GM12878 (cell line): Measurements from ENCODE around the gene NR2E3. TPM values are rescaled to one million over a fixed set of nuclear protein-coding genes. Genes with fewer than 3 reads are reported as not detected.

Experiments
- ATAC-seq: fragments of 200-7000 bp; cut with Tn5 transposase; 3 replicates; pipeline ENCODE4 v1.9.1; 2020; ENCODE audit warnings: mild to moderate bottlenecking, moderate library complexity
- BruUV-seq: library from RNA; stranded (reverse); fragments of 400-500 nt; replicated peaks from 2 replicates; lab custom pipeline; 2021; lab: Mats Ljungman, UMichigan
- CTCF ChIA-PET: fragments of 300-600 bp; sonication (Branson Sonifier 250); formaldehyde crosslinking; extraction: SDS; loops from one replicate; lab custom pipeline; 2021; ENCODE audit warnings: inconsistent platforms; lab: Yijun Ruan, JAX
- POLR2A ChIA-PET: fragments of 350-600 bp; formaldehyde crosslinking; extraction: SDS; loops from one replicate; lab custom pipeline; 2021; ENCODE audit warnings: inconsistent platforms; lab: Charles Lee
- RAD21 ChIA-PET: fragments of 300-600 bp; sonication (Branson Sonifier 250); formaldehyde crosslinking; loops from one replicate; lab custom pipeline; 2023; ENCODE audit warnings: antibody characterized with exemption; ENCODE audit not compliant: unreplicated experiment; lab: Charles Lee
- SMC1A ChIA-PET: fragments of 300-600 bp; sonication (Branson Sonifier 250); formaldehyde crosslinking; loops from one replicate; lab custom pipeline; 2023; ENCODE audit not compliant: unreplicated experiment, uncharacterized antibody; lab: Charles Lee
- DNase-seq: peaks from one replicate; pipeline ENCODE4 v3.0.0-alpha.2; 2011; ENCODE audit warnings: low read depth, low spot score
- FAIRE-seq: peaks from 3 replicates; lab custom pipeline; 2011; peaks lifted over from hg19 to GRCh38; lab: Jason Lieb, UNC
- H2AFZ ChIP-seq: 2 replicates; pipeline ENCODE4 v1.6.0; 2011; ENCODE audit warnings: low read depth, low read length, control low read depth; ENCODE audit not compliant: control insufficient read depth
- H3K27ac ChIP-seq: 2 replicates; pipeline ENCODE4 v1.5.1; 2011; ENCODE audit warnings: control low read depth; ENCODE audit not compliant: control insufficient read depth, insufficient read depth
- H3K27me3 ChIP-seq, 2 experiments: replicated peaks in 1 of 2; 2 replicates each; pipeline versions ENCODE4 v1.6.0 to v1.6.1; 2011; ENCODE audit warnings: low read length in 1 of 2; ENCODE audit not compliant: control insufficient read depth in 2 of 2, insufficient read depth in 2 of 2
- H3K36me3 ChIP-seq, 2 experiments: 2 replicates each; pipeline ENCODE4 v1.5.1; 2011; ENCODE audit warnings: low read length in 1 of 2; ENCODE audit not compliant: control insufficient read depth in 2 of 2, insufficient read depth in 2 of 2
- H3K4me1 ChIP-seq: 2 replicates; pipeline ENCODE4 v1.6.1; 2011; ENCODE audit warnings: mild to moderate bottlenecking, low read length, moderate library complexity, mixed read lengths; ENCODE audit not compliant: control insufficient read depth, insufficient read depth
- H3K4me2 ChIP-seq: 2 replicates; pipeline ENCODE4 v1.6.0; 2011; ENCODE audit warnings: control low read depth; ENCODE audit not compliant: control insufficient read depth, insufficient read depth
- H3K4me3 ChIP-seq: fragments of 200-600 bp; sonication (generic); 2 replicates; pipeline ENCODE4 v1.5.1; 2016
- H3K79me2 ChIP-seq: 2 replicates; pipeline ENCODE4 v1.6.0; 2011; ENCODE audit warnings: low read length; ENCODE audit not compliant: control insufficient read depth, insufficient read depth
- H3K9ac ChIP-seq: 2 replicates; pipeline ENCODE4 v1.8.0; 2011; ENCODE audit warnings: low read length, control low read depth, mixed read lengths; ENCODE audit not compliant: control insufficient read depth, insufficient read depth
- H3K9me3 ChIP-seq: replicated peaks from 3 replicates; pipeline ENCODE4 v1.5.1; 2011; ENCODE audit warnings: mild to moderate bottlenecking, low read length; ENCODE audit not compliant: control insufficient read depth, insufficient read depth
- H4K20me1 ChIP-seq: 2 replicates; pipeline ENCODE4 v1.6.0; 2011; ENCODE audit not compliant: control insufficient read depth, insufficient read depth
- CBX3 ChIP-seq: fragments of 200-600 bp; sonication (generic); IDR thresholded peaks from 2 replicates; pipeline ENCODE4 v1.6.1; 2016; ENCODE audit warnings: low read depth, borderline replicate concordance
- GABPA ChIP-seq: IDR thresholded peaks from 2 replicates; pipeline ENCODE4 v1.6.1; 2014; ENCODE audit warnings: antibody characterized with exemption, low read depth, mild to moderate bottlenecking, inconsistent platforms
- IKZF2 ChIP-seq, 2 experiments: fragments of 450-650 bp; IDR thresholded peaks; 2 replicates each; pipeline ENCODE4 v1.6.1; 2017; ENCODE audit warnings: mild to moderate bottlenecking in 2 of 2, moderate library complexity in 2 of 2
- LARP7 ChIP-seq: fragments of 450-650 bp; IDR thresholded peaks from 2 replicates; pipeline ENCODE4 v1.6.1; 2017; ENCODE audit warnings: mild to moderate bottlenecking
- PAX8 ChIP-seq: fragments of 450-650 bp; IDR thresholded peaks from 2 replicates; pipeline ENCODE4 v1.6.1; 2017; ENCODE audit warnings: mild to moderate bottlenecking, moderate library complexity
- RAD21 ChIP-seq: IDR thresholded peaks from 2 replicates; pipeline ENCODE4 v1.6.1; 2011; ENCODE audit warnings: mild to moderate bottlenecking, low read depth, low read length, moderate library complexity; ENCODE audit not compliant: insufficient read depth
- RCOR1 ChIP-seq: conservative IDR thresholded peaks from 2 replicates; pipeline ENCODE4 v1.6.1; 2012; ENCODE audit warnings: low read depth, low read length, improper control_type of control experiment
- SREBF2 ChIP-seq: IDR thresholded peaks from 2 replicates; pipeline ENCODE4 v1.6.1; 2012; ENCODE audit warnings: mild to moderate bottlenecking, low read length
- TCF12 ChIP-seq: IDR thresholded peaks from 2 replicates; pipeline ENCODE4 v1.6.1; 2011; ENCODE audit warnings: low read depth, mild to moderate bottlenecking, low read length
- TCF3 ChIP-seq: IDR thresholded peaks from 2 replicates; pipeline ENCODE4 v1.6.1; 2012; ENCODE audit warnings: low read depth, mild to moderate bottlenecking, low read length, borderline replicate concordance; ENCODE audit not compliant: insufficient read depth
- ZNF24 ChIP-seq: fragments of 450-650 bp; IDR thresholded peaks from 2 replicates; pipeline ENCODE4 v1.6.1; 2017; ENCODE audit warnings: antibody characterized with exemption, mild to moderate bottlenecking
- WGBS: methylation state at CpG from one replicate; pipeline ENCODE4 v1.1.6; 2016; ENCODE audit warnings: low lambda C conversion rate; ENCODE audit not compliant: insufficient replicate concordance, insufficient coverage; ENCODE audit errors: missing lambda C conversion rate; 5-methylcytosine and 5-hydroxymethylcytosine counted together
- in situ Hi-C: fragments of 300-500 bp; cut with MboI; formaldehyde crosslinking; loops from 9 replicates; pipeline ENCODE4 v1.14.3; 2018; ENCODE audit warnings: mixed read lengths
- intact Hi-C: fragments of 100-400 bp; cut with micrococcal nuclease; formaldehyde crosslinking; loops from one replicate; pipeline ENCODE4 v1.14.2; 2022; ENCODE audit not compliant: unreplicated experiment
- polyA plus RNA-seq, 11 experiments: library from polyadenylated mRNA; depleted of rRNA in 4 of 11; unstranded in 6 of 11; stranded (reverse) in 5 of 11; fragments of >200 nt; fragmentation: Nextera tagmentation in 4 of 11; fragmentation: Illumina TruSeq in 1 of 11; extraction: Ambion mirVana in 4 of 11; extraction: Trizol in 1 of 11; gene quantifications; 1 replicate in 1 of 11; 2 replicates in 10 of 11; pipeline versions ENCODE4 v1.2.1 to v1.2.3, GENCODE V29; 2011 to 2016; ENCODE audit warnings: inconsistent platforms in 2 of 11, missing spikeins in 2 of 11, low read depth in 1 of 11
- total RNA-seq, 4 experiments: library from RNA; depleted of rRNA in 3 of 4; stranded (reverse); fragments of >200 nt in 3 of 4; fragmentation: Illumina TruSeq in 1 of 4; extraction: Trizol in 1 of 4; gene quantifications; 2 replicates each; pipeline versions ENCODE4 v1.2.1 to v1.2.3, GENCODE V29; 2013 to 2021
- TF ChIP-seq, protein P1 (sequence below): fragments of 450-650 bp; formaldehyde crosslinking; IDR thresholded peaks from 2 replicates; pipeline ENCODE4 v1.4.0; 2020; ENCODE audit warnings: mild to moderate bottlenecking, moderate library complexity
- TF ChIP-seq, protein P2 (sequence below): IDR thresholded peaks from 2 replicates; pipeline ENCODE4 v1.6.1; 2012; ENCODE audit warnings: low read length, inconsistent platforms

NR2E3 gene
- total and polyA plus RNA-seq, 10 of the 15 experiments (the other 5 are each of a cell fraction or from before 2014, with no cell fraction given): 0.05 to 0.11 (median 0.11) TPM; not detected in 7

- TF ChIP-seq, protein P1, sequence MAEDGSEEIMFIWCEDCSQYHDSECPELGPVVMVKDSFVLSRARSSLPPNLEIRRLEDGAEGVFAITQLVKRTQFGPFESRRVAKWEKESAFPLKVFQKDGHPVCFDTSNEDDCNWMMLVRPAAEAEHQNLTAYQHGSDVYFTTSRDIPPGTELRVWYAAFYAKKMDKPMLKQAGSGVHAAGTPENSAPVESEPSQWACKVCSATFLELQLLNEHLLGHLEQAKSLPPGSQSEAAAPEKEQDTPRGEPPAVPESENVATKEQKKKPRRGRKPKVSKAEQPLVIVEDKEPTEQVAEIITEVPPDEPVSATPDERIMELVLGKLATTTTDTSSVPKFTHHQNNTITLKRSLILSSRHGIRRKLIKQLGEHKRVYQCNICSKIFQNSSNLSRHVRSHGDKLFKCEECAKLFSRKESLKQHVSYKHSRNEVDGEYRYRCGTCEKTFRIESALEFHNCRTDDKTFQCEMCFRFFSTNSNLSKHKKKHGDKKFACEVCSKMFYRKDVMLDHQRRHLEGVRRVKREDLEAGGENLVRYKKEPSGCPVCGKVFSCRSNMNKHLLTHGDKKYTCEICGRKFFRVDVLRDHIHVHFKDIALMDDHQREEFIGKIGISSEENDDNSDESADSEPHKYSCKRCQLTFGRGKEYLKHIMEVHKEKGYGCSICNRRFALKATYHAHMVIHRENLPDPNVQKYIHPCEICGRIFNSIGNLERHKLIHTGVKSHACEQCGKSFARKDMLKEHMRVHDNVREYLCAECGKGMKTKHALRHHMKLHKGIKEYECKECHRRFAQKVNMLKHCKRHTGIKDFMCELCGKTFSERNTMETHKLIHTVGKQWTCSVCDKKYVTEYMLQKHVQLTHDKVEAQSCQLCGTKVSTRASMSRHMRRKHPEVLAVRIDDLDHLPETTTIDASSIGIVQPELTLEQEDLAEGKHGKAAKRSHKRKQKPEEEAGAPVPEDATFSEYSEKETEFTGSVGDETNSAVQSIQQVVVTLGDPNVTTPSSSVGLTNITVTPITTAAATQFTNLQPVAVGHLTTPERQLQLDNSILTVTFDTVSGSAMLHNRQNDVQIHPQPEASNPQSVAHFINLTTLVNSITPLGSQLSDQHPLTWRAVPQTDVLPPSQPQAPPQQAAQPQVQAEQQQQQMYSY (CRISPR knock-in tag): no peak
- no peak for TF ChIP-seq RCOR1
- TF ChIP-seq ZNF24: no peak
- no peak for TF ChIP-seq TCF3
- TF ChIP-seq, all 136 proteins: peak for 0
Measured at GRCh38 chr15:71806452-71806931, 3.9 kb upstream of the NR2E3 start (continued).

- H4K20me1 ChIP-seq: no peaks in the 10 kb centered on the region
- H3K27me3 ChIP-seq: no peaks in the 10 kb centered on the region; a peak in 1 of 4 replicates
- ATAC-seq (no peak), FAIRE-seq (no peak), DNase-seq (no peak)
- BruUV-seq: no TSS peak
- no peak overlapping the region for H3K9ac ChIP-seq
- intact Hi-C loops: no loop called here
- H3K4me1 ChIP-seq: peaks cover 10% of the 10 kb centered on the region
- H3K4me3 ChIP-seq: no peak overlapping the region
- H2AFZ ChIP-seq: no peak overlapping the region
- no peak overlapping the region for H3K27ac ChIP-seq
- ChIA-PET SMC1A (interaction anchor here (2.0 kb wide), 1 partner anchor 349 kb away, joined by 5 read pairs; no protein-coding TSS in a partner anchor), CTCF (no interaction called here), POLR2A (no interaction called here), RAD21 (no interaction called here)
- no peak overlapping the region for H3K4me2 ChIP-seq
- H3K79me2 ChIP-seq: no peaks in the 10 kb centered on the region
- in situ Hi-C loops: loop anchor here (10.0 kb wide), 2 partner anchors 348 to 352 kb away; no protein-coding TSS in a partner anchor
- no peaks in the 10 kb centered on the region for H3K9me3 ChIP-seq
- no peaks in the 10 kb centered on the region for H3K36me3 ChIP-seq
- 74% methylated on average over 15 of the region's 15 CpGs for WGBS
- no peak for TF ChIP-seq GABPA
- no peak for TF ChIP-seq PAX8
- TF ChIP-seq CBX3: no peak
- no peak for TF ChIP-seq LARP7
- no peak for TF ChIP-seq IKZF2 (IDR thresholded peaks at IDR 0.05)
- no peak for TF ChIP-seq RAD21
- TF ChIP-seq, protein P2, sequence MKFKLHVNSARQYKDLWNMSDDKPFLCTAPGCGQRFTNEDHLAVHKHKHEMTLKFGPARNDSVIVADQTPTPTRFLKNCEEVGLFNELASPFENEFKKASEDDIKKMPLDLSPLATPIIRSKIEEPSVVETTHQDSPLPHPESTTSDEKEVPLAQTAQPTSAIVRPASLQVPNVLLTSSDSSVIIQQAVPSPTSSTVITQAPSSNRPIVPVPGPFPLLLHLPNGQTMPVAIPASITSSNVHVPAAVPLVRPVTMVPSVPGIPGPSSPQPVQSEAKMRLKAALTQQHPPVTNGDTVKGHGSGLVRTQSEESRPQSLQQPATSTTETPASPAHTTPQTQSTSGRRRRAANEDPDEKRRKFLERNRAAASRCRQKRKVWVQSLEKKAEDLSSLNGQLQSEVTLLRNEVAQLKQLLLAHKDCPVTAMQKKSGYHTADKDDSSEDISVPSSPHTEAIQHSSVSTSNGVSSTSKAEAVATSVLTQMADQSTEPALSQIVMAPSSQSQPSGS: no peak
- no peak for TF ChIP-seq SREBF2
- TF ChIP-seq TCF12: no peak
Measured at GRCh38 chr15:71807125-71807629, 3.2 kb upstream of the NR2E3 start.
